ENCODE data around the gene TPCN2.
A peak's percentile ranks its signal among the peaks of the same experiment; 100 is the strongest.

TPCN2 gene

DNA sequence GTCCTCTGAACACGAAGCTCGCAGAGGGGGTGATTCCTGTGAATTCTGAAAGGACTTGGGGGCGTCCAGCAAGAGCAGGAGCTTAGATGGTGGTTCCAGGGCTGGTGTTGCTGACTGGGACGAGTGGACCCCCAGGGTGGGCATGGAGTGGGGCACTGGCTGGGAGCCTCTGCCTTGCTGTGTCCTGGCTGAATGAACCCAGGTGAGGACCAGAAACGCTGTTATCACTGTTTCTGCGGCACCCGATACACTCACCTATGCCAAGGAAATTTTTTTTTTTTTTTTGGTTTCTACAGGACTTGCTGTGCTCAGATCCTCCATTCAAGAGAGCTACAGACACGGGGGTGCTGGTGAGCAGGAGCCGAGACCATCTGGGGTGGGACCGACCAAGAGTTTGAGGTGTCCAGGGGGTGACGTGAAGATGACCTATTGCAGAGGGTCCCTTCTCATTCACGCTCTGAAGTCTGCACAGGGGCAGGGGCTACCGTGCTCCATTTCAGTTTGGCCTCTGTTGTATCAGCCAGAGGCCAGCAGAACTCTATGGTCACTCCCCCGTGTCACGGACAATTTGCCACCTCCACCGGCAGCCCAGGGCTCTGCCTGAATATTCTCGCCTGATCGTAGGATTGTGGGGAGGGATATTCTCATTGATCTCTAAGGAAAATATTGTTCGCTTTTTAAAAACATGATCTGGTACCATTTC, 110.6 kb downstream of the TPCN2 start:
- DNase-seq = no peak

DNA sequence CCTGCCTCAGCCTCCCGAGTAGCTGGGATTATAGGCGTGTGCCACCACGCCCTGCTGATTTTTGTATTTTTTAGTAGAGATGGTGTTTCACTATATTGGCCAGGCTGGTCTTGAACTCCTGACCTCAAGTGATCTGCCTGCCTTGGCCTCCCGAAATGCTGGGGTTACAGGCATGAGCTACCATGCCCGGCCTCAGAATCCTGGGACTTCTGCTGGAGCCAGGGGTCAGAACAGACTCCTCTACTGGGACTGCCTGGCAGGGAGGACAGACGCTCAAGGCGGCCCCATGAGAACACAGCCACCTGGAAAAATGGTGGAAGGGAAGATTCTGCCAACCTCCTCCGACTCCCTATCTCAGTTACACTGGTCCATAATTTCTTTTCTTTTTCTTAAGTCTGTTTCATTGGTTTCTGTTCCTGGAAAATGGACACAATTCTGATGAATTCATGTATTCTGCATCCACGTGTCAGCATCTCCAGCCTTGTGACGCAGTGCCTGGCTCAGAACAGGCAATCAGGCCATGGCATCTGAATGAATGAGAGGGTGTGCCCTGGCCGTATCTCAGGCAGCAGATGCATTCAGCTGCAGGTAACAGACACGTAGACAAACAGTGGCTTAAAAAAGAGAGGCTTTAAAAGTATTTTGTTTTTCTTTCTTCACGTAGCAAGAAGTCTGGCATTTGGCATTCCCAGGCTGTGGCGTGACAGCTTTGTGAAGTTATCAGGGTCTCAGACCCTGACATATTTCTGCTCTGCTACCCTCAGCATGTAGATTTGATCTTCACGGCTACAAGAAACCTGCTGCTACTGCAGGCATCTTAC, 111.8 kb downstream of the TPCN2 start:
- DNase-seq = no peak

DNA sequence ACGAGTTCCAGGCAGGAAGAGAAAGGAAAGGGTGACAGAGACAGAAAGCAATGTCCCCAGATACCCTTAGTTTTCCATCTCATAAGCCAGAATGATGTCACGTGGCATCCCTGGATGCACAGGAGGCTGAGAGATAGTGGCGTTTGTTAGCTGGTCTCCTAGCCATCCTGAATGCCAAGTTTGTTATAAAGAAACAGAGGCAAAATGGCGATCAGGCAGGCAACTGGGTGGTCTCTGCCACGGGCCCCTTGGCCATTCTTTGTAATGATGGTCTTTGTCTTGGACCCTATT, 112.3 kb downstream of the TPCN2 start:
- no peak for DNase-seq

DNA sequence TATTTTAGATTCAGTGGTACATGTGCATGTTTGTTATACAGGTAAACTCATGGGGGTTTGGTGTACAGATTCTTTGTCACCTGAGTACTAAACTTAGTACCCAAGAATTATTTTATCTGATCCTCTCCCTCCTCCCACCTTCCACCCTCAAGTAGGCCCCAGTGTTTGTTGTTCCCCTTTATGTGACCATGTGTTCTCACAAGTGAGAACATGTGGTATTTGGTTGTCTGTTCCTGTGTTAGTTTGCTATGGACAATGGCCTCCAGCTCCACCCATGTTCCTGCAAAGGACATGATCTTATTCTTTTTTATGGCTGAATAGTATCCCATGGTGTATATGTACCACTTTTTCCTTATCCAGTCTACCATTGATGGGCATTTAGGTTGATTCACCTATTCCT, 113.8 kb downstream of the TPCN2 start:
- no peak for DNase-seq

DNA sequence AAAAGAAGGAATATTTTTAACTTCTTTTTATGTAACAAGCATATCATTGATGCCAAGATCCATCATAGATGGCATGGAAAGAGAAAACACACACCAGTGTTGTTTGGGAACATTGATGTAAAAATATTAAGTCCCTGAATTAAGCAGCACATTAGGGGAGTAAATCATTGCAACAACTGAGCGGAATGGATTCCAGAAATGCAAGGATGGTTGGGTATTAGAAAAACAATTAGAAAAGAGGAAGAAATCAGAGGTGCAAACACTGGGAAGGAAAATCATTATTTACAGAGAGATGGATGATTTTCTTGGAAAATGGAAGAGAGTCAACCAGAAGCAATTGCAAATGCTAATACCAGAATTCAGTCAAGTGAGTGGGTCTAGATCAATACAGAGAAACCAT, 115.1 kb downstream of the TPCN2 start:
- DNase-seq = no peak

DNA sequence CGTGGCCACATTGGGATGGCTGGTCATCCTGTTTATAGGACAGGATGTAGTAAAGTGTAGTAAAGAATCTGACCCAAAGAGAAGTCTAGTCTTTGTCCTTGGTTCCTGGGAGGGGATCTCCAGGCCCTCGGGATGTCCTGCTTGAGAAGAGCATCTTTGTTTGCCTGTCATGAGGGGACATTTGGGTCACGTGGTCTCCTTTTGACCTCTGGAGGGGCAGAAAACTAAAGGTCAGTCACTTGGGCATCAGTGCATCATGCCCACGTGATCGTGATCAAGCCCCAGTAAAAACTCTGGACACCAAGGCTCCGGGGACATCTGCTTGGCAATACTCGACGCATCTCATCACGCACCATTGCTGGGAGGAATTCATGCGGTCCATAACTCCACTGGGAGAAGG, 116.1 kb downstream of the TPCN2 start:
- DNase-seq = no peak

DNA sequence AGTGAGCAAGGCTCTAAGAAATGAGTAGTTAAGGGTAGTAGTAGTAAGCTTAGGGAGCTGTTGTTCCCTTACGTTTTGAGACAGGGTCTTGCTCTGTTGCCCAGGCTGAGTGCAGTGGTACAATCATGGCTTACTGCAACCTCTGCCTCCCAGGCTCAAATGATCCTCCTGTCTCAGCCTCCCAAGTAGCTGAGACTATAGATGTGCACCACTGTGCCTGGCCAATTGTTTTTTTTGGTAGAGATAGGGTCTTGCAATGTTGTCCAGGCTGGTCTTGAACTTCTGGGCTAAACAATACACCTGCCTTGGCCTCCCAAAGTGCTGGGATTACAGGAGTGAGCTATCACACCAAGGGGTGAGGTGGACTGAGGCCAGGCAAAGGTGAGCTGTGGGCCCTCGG, 117.0 kb downstream of the TPCN2 start:
- DNase-seq = no peak

DNA sequence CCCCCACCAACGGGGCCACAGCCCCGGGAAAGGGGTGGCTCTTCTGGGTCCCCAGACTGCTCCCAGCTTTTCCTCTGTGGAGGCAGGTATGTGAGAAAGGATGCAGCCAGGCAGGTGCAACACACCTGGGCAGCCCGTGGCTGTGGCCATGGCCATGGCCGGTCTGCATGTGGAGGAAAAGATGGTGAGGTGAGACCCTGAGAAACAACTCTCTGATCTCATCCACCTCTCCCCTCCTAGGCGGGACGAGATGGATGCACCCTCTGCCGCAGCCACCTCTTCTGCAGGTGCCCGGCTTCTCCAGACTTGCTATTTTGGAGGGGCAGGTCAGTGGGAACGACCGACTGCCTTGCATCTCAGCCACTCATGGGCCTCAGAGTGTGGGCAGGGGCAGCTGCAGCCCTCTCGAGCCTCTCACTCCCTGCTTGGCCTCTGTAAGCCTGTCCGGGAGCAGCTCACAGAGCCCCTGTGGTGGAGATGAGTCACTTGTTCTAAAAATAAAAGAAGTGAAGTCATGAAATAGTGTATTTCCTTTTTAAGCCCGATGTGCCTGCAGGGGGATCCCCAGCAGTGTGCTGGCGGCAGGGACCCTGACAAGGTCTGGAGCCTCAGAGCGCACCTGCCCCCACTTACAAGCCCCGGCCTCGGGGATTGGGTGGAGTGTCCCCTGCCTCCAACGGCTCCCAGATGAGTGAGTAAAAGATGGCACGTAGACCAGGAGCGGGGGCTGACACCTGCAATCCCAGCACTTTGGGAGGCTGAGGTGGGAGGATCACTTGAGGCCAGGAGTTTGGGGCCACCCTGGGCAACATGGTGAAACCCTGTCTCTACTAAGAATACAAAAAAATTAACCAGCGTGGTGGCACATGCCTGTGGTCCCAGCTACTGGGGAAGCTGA, 117.7 kb downstream of the TPCN2 start:
- DNase-seq = peak in 3 of 56 donors; percentile 22 to 57 (median 40)

DNA sequence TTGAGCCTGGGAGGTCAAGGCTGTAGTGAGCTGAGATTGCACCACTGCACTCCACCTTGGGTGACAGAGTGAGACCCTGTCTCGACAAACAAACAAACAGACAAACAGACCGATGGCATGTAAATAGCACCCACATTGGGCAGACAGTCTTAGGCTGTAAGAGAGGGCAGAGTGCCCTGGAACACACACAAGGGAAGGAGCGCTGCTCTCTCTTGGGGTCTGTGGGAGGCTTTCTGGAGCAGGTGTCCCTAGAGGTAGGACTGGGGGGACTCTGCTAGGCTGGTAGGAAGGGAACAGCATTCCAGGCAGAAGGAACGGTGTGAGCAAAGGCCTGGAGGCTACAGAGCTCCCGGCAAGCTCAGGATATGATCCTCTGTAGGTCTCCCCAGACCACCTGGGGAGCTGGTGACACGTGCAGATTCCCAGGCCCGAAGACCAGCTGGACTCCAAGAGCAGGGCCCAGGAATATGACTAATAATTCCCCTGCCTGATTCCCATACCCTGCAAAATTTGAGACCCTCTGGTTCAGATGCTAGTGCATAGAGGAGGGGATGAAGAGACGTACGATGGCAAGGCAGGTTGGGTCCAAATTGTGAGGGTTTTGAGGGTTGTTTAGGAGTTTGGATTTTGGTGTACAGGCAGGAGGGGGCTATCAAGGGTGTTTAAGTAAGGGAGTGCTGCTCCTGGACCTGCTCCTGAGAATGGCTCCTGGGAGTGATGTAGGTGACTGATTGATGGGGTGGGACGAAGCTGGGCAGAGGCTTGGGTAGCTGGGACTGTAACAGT, 118.6 kb downstream of the TPCN2 start:
- no peak for DNase-seq

DNA sequence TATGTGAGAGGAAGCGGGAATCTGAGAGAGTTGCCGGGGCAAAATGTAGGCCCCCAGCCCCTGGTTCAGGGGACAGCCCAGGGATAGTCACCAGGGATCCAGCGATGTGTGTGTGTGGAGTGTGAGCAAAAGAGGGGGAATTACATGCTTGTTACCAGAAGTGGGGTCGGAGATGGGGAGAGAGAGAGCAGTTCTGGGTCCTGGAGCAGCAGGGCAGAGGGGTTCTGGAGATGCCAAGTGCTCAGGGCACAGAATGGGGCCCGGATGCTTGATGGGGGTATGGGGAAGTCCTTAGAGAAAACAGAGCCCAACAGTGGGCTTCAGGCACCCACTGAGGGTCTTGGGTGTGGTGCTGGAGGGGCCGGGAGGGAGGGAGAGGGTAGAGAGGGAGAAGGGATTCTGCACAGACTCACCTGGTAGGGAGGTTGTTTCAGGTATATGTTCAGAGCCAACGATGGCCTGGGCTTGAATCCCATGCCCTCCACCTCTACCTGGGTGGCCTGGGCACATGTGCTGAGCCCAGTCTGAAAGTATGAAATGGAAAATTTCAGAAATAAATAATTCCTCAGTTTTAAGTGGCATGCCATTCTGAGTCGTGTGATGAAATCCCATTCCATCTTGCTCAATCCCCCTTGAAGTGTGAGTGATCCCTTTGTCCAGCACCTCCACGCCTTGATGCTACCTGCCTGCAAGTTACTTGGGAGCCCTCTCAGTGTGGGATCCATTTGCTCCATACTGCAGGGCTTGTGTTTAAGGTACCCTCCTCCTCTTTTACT, 119.4 kb downstream of the TPCN2 start:
- DNase-seq = no peak

DNA sequence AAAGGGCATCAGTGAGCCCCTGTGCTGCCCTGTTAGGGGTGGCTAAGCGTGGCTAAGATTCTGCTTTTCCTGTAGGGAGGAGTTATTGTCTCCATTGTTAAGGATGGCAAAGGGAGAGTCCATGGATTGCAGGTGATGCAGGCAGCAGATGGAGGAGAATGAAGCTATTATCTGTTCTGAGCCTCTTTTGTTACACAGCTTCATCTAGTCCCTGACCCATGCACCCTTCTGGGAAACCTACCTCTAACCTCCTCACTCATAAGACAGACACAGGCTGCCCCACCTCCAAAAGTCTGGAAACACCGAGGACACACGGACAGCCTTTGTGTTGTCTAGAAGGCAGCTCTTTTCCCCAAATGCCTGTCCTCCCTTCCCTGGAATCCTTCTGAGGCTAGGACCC, 120.7 kb downstream of the TPCN2 start:
- DNase-seq = no peak

DNA sequence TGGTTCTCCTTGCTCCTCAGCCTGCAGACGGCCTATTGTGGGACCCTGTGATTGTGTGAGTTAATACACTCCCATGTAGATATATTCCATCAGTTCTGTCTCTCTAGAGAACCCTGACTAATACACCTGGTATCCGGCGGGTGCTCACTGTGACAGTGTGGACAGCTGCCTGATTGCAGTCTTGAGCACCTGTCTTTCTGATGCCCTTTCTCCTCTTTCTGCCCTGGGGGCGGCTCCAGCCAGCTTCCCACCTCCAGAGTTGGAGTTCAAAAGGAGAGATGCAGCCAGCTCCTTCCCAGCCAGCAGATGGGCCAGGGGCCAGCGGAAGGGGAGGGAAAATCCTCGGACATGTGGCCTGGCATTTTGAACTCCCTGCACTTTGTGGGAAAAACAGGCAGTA, 122.0 kb downstream of the TPCN2 start:
- DNase-seq = no peak

DNA sequence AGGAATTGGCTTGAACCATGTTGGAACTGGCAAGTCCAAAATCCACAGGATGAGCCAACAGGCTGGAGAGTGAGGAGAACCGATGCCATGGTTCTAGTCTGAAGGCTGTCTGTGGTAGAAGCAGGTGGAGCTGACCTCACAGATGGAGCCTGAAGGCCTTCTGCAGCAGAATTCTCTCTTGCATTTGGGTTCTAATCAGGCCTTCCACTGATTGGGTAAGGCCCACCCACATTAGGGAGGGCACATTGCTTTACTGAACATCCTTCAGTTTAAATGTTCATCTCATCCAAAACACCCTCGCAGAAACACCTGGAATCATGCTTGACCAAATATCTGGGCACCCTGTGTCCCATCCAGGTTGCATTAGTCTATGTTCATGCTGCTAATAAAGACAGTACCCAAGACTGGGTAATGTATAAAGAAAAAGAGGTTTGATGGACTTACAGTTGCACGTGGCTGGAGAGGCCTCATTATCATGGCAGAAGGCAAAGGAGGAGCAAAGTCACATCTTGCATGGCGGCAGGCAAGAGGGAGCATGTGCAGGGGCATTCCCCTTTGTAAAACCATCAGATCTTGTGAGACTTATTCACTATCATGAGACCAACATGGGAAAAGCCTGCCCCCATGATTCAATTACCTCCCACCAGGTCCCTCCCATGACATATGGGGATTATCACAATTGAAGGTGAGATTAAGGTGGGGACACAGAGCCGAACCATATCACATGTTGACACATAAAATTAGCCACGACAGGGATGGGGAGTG, 122.9 kb downstream of the TPCN2 start:
- no peak for DNase-seq

DNA sequence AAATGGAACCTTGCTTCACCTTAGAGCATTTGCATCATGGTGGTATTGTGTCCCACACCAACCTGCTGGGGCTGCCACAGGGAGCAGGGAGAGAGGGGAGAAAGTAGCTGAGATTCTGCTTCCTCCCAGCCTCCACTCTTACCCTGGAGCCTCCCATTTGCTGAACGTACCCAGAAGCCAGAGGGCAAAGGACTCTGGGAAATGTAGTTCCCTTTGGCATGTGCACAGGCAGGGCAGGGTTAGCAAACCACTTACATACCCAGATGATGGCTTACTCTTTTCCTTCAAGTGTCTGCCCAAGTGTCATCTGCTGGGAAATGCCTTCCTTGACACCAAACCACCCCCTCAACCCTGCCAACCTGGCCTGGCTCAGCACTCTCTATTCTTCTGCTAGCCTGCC, 123.9 kb downstream of the TPCN2 start:
- no peak for DNase-seq

DNA sequence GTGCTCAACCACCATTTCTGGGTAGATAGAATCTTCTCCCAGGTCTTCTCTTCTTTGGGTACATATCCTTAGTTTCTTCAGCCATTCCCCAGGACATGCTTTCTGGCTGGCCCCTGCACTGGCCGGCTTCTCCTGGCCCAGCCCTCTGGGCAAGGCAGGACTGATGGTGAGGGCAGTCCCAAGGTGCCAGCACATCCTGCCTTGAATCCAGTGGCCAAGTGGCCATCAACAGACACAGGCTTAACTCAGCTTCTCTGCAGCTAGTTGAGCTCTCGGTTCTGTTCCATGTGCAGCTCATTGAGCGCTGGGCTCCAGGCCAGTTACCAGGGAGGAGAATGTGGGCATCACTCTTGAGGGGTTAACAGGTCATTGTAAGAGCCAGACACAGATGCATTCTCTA, 124.6 kb downstream of the TPCN2 start:
- no peak for DNase-seq

DNA sequence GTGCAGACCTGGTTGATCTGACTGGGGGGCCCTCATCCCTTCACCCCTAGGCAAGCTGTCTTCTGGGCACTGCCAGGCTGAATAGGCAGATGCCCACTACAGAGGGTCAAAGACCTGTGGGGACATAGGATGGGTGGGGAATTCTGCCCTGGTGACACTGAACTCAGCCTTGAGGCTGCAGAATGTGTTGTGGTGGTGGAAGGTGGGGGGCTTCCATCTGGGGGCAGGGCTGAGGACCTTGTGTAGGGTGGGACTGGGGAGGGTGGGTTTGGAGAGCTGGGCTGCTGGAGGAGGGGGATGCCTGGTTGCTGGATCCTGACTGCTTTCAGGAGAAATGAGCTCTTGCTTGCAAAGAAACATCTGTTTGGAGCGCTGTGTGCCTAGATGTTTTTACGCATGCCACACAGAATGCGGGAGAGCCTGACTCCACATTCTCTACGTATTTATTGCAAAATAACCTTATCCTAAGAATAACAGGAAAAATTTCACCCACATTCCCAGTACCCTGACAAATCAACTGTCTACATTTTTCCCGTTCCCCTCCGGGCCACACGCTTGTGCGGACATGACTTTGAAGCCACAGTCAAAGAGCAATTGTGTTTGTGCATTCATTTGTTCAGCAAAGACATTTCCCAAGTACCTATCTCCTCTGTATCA, 125.3 kb downstream of the TPCN2 start:
- no peak for DNase-seq

DNA sequence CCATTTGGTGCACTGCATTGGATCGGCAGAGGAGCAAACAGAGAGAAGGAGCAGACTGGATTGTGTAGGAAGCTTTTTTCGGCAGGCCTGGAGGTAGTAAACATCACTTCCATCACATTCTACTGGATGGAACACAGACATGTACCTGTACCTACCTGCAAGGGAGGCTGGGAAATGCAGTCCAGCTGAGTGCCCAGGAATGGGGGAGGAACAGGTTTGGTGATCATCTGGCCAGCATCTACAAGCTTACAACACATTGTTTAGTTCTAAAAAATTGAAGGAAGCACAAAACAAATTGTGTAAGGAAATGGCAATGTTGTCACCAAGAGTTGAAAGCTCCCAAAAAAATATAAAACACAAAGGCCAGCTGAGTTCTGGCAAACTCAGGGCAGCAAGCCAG, 126.1 kb downstream of the TPCN2 start:
- DNase-seq = no peak

DNA sequence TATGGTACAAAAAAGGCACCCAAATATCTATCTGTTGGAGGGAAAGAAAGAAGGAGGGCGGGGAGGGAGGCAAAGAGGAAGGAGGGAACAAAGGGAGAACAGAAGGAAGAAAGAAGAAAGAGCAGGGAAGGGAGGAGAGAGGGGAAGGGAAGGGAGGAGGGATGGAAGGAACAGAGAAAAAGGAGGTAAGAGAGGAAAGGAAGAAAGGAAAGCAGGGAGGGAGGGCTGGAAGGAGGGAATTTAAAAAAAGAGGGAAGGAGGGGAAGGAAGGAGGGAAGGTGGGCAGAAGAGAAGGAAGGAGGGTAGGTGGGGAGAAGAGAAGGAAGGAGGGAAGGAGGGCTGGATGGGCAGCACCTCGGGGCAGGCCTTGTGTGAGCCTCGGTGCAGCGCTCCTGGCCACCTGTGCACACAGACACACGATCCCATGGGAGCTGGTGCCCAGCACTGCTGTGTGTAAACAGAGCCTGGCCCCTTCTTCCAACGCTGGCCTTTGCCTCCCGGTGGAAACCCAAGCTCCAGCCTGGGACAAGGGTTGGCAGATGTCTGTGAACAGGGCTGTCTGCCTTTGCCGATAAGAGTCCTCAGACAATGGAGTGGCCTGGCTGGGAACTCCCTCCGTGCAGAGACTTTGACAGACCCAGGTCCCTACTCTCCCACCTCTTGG, 130.2 kb downstream of the TPCN2 start:
- DNase-seq = no peak

DNA sequence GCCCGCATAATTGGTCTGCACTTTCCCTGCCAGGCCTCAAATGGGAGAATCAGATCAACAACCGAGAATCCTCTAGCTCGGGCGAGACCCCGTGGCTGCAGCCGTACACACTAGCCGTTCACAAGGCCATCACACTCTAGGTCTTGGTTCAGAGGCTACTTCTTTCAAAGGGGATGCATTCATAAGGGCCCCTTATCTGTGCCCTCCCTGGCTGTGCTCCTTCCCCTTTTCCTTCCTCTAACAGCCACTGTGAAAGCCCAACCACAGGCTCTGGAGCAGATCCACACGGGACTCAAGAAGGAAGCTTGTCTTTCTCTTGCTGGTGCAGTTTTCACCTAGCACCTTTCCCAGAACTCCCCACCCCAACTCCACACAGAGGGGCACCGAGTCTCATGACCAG, 131.5 kb downstream of the TPCN2 start:
- no peak for DNase-seq

All from amygdala (tissue), 56 donors.